Right lobe of liver (tissue), 4 donors: ENCODE results near the gene APOBEC2.

Experiments used
- CTCF ChIP-seq, 4 donors: fragments of 200-600 bp in 3 of 4; fragments of 450-650 bp in 1 of 4; IDR thresholded peaks; one replicate each; pipeline versions ENCODE4 v1.5.1 to v1.8.0; 2016 to 2022; ENCODE audit warnings: antibody characterized with exemption in 4 of 4, mild to moderate bottlenecking in 2 of 4
- POLR2A ChIP-seq: fragments of 450-650 bp; IDR thresholded peaks from one replicate; pipeline ENCODE4 v1.6.1; 2017; ENCODE audit warnings: antibody characterized with exemption, mild to moderate bottlenecking
- donor health status: DM: no; HTN: no; CAD: no.
- donor health status: DM: no; HTN: no; CAD: no.
- donor health status: DM: no; HTN: yes; CAD: no.

GRCh38 chr6:41065550-41066026, 12.6 kb downstream of the APOBEC2 start:
- no peak for TF ChIP-seq POLR2A
- no peak for TF ChIP-seq CTCF (IDR thresholded peaks at IDR 0.05)
